Activated CD4-positive, alpha-beta T cell treated with anti-CD3 and anti-CD28 coated beads, Interleukin-2, amount 10 ng/mL, durations not matched to agents 24 days and 14 days (primary cell): ENCODE data around the gene PLCL1. TPM values are rescaled to one million over a fixed set of nuclear protein-coding genes. Genes with fewer than 3 reads are reported as not detected.

ENCODE experiments used
- DNase-seq: peaks from one replicate; pipeline ENCODE4 v3.0.0; 2022
- H3K27ac Mint-ChIP-seq: one replicate; pipeline ENCODE4 v1.8.0; 2022; ENCODE audit warnings: mild to moderate bottlenecking, mixed read lengths
- H3K27me3 Mint-ChIP-seq: one replicate; pipeline ENCODE4 v1.8.0; 2022; ENCODE audit warnings: mixed read lengths
- H3K36me3 Mint-ChIP-seq: one replicate; pipeline ENCODE4 v1.8.0; 2022; ENCODE audit warnings: low read depth, mild to moderate bottlenecking, mixed read lengths
- H3K4me1 Mint-ChIP-seq: one replicate; pipeline ENCODE4 v1.8.0; 2021; ENCODE audit warnings: mixed read lengths
- H3K4me3 Mint-ChIP-seq: one replicate; pipeline ENCODE4 v1.8.0; 2022; ENCODE audit warnings: mild to moderate bottlenecking, moderate library complexity, mixed read lengths
- H3K9me3 Mint-ChIP-seq: one replicate; pipeline ENCODE4 v1.8.0; 2021; ENCODE audit warnings: mixed read lengths
- intact Hi-C: fragments of 100-400 bp; cut with micrococcal nuclease; formaldehyde crosslinking; loops from one replicate; pipeline ENCODE4 v1.15.1; 2023
- total RNA-seq: library from RNA; stranded (reverse); gene quantifications from 2 replicates; pipeline ENCODE4 v1.2.3, GENCODE V29; 2022

Gene PLCL1
- total RNA-seq, 1 donor from 2014 or later, result 0.63 TPM

DNA sequence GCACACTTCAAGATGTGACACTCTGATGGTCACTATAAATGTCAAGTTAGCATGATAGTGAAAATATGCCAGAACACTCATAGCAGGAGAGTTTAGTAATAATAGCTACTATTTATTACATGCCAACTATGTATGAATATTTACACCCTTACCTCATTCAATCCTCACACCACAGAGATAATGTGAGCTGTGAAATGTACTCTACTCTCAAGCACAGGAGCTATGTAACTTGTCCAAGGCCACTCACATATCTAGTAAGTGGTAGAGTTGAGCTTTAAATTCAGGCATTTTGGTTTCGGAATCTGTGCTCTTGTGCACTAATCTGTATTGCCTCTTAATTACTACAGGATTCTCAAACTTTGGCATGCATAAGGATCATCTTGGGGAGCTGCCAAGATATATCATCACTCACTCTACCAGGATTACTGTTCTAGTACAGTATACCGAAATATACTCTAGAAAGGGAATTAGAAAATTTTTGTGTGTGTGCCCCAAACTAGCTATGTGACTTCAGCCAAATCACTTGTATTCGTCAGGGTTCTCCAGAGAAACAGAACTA lies 154.3 kb downstream of the PLCL1 start:
- Mint-ChIP-seq H3K9me3 (peaks cover 6% of the 10 kb centered on the region), H3K4me3 (no peak overlapping the region), H3K4me1 (peaks cover 6% of the 10 kb centered on the region), H3K27me3 (no peaks in the 10 kb centered on the region), H3K27ac (no peak overlapping the region), H3K36me3 (no peaks in the 10 kb centered on the region)
- no peak for DNase-seq
- intact Hi-C loops, result no loop called here

DNA sequence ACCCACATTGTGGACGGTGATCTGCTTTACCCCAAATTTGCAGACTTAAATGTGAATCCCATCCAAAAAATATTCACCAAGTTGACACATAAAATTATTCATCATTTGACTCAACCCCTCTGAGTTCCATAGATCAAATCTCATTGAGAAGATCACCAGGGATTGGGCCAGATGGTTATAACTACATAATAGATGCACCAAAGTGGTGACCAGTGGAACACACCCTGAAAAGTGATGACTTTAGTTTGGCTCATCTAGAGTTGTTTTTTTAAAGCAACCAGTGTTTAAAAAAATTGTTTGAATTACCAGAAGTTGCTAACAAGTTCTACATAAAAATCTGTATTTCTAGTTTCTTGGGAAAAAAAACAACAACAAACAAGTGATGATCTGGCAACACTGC lies 155.0 kb downstream of the PLCL1 start:
- Mint-ChIP-seq H3K27ac (no peak overlapping the region), H3K36me3 (no peaks in the 10 kb centered on the region), H3K4me1 (peaks cover 2% of the 10 kb centered on the region), H3K9me3 (peaks cover 6% of the 10 kb centered on the region), H3K27me3 (no peaks in the 10 kb centered on the region), H3K4me3 (no peak overlapping the region)
- intact Hi-C loops, result no loop called here
- DNase-seq, result no peak

GRCh38 chr2:197960786-197961185 lies 156.4 kb downstream of the PLCL1 start:
- intact Hi-C loops, result no loop called here
- Mint-ChIP-seq H3K27ac (no peak overlapping the region), H3K36me3 (peaks cover 5% of the 10 kb centered on the region), H3K4me3 (no peak overlapping the region), H3K9me3 (peaks cover 18% of the 10 kb centered on the region), H3K4me1 (no peaks in the 10 kb centered on the region), H3K27me3 (no peaks in the 10 kb centered on the region)
- no peak for DNase-seq

DNA sequence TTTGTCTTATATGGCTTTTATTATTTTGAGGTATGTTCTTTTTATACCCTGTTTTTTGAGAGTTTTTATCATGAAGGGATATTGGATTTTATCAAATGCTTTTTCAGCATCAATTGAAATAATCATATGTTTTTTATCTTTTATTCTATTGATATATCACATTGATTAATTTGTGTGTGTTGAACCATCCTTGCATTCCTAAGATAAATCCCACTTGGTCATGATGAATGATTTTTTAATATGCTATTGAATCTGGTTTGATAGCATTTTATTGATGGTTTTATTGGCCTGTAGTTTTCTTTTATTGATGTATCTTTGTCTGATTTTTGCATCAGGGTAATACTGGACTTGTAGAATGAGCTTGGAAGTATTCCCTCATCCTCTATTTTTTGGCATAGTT lies 160.3 kb downstream of the PLCL1 start:
- intact Hi-C loops, result loop anchor here (5.0 kb wide), 1 partner anchor 43 kb away; no protein-coding TSS in a partner anchor
- H3K4me1 Mint-ChIP-seq, result peaks cover 5% of the 10 kb centered on the region
- peaks cover 5% of the 10 kb centered on the region for H3K36me3 Mint-ChIP-seq
- no peak overlapping the region for H3K4me3 Mint-ChIP-seq
- H3K27ac Mint-ChIP-seq, result no peak overlapping the region
- H3K27me3 Mint-ChIP-seq, result no peaks in the 10 kb centered on the region
- DNase-seq, result no peak
- H3K9me3 Mint-ChIP-seq, result peaks cover 15% of the 10 kb centered on the region

DNA sequence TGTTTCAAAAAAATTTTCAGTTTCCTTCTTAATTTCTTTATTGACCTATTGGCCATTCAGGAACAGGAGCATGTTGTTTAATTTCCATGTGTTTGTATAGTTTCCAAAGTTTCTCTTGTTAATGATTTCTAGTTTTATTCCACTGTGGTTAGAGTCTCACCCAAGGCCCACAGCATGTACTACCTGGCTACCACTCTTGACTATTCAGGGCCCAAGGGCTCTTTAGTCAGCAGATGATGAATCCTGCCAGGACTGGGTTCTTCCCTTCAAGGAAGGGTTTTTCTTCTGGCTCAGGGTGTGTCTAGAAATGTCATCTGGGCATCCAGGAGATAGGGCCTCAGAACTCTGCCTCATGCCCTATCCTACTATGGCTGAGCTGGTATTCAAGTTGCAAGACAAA lies 161.4 kb downstream of the PLCL1 start:
- Mint-ChIP-seq H3K4me3 (no peak overlapping the region), H3K27me3 (no peaks in the 10 kb centered on the region), H3K27ac (no peak overlapping the region), H3K36me3 (peaks cover 5% of the 10 kb centered on the region), H3K9me3 (peaks cover 15% of the 10 kb centered on the region), H3K4me1 (peaks cover 6% of the 10 kb centered on the region)
- DNase-seq, result no peak
- intact Hi-C loops, result loop anchor here (5.0 kb wide), 1 partner anchor 42 kb away; no protein-coding TSS in a partner anchor

DNA sequence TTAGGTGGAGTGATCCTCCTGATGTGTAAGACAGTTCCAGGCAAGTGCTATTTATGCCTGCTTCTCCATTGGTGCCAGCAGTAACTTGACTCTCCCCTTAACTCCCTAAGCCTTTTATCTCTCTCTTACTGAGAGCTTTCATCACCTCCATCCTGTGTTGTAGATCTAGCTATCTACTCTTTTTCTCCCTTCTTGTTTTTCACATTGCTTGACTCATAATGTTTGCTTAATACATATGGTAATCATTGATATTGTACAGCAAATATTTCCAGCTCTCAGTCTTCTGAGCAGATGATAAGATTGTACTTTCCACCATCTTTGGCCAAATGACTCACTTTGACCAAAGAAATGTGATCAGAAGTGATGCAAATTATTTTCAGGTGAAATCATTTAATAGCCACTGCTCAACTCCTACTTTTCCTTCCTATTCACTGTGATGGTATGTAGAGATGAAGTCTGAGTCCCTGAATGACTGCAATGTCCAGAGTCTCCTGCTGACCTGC lies 165.0 kb downstream of the PLCL1 start:
- intact Hi-C loops, result loop anchor here (5.0 kb wide), 1 partner anchor 38 kb away; no protein-coding TSS in a partner anchor
- Mint-ChIP-seq H3K4me1 (peaks cover 6% of the 10 kb centered on the region), H3K4me3 (no peak overlapping the region), H3K9me3 (peaks cover 14% of the 10 kb centered on the region), H3K27ac (no peak overlapping the region), H3K36me3 (peaks cover 5% of the 10 kb centered on the region), H3K27me3 (no peaks in the 10 kb centered on the region)
- DNase-seq, result no peak

DNA sequence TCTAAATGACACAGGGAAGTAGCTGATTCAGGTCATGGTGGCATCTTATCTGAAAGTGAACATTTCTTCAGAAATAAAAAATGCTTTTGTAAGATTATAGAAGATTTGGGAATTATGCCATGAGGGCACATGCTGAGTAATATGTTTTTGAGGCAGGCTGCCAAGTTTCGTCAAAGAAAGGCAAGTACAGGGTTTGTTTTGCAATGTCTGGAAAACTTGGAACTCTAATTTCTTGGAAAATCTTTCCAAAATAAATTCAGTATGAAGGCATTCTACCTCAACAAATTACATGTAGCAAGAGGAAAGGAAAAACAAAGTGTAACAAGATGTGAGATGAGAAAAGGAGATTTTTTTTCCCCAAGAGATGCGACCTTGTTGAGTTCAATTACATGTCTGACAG lies 167.7 kb downstream of the PLCL1 start:
- Mint-ChIP-seq H3K36me3 (no peaks in the 10 kb centered on the region), H3K27me3 (no peaks in the 10 kb centered on the region), H3K4me1 (peaks cover 6% of the 10 kb centered on the region), H3K27ac (no peak overlapping the region), H3K9me3 (peaks cover 7% of the 10 kb centered on the region), H3K4me3 (no peak overlapping the region)
- no peak for DNase-seq
- intact Hi-C loops, result no loop called here

- Mint-ChIP-seq H3K27me3 (no peaks in the 10 kb centered on the region), H3K9me3 (peaks cover 7% of the 10 kb centered on the region), H3K27ac (no peak overlapping the region), H3K36me3 (no peaks in the 10 kb centered on the region), H3K4me3 (no peak overlapping the region), H3K4me1 (peaks cover 6% of the 10 kb centered on the region)
- intact Hi-C loops, result no loop called here
- DNase-seq, result no peak
Measured at GRCh38 chr2:197972587-197972986, 168.2 kb downstream of the PLCL1 start.

- H3K27ac Mint-ChIP-seq, result no peak overlapping the region
- H3K36me3 Mint-ChIP-seq, result no peaks in the 10 kb centered on the region
- H3K4me3 Mint-ChIP-seq, result no peak overlapping the region
- no peaks in the 10 kb centered on the region for H3K27me3 Mint-ChIP-seq
- H3K4me1 Mint-ChIP-seq, result peaks cover 6% of the 10 kb centered on the region
- no peak for DNase-seq
- H3K9me3 Mint-ChIP-seq, result peaks cover 5% of the 10 kb centered on the region
- intact Hi-C loops, result no loop called here
Measured at GRCh38 chr2:197973772-197974171, 169.4 kb downstream of the PLCL1 start.

DNA sequence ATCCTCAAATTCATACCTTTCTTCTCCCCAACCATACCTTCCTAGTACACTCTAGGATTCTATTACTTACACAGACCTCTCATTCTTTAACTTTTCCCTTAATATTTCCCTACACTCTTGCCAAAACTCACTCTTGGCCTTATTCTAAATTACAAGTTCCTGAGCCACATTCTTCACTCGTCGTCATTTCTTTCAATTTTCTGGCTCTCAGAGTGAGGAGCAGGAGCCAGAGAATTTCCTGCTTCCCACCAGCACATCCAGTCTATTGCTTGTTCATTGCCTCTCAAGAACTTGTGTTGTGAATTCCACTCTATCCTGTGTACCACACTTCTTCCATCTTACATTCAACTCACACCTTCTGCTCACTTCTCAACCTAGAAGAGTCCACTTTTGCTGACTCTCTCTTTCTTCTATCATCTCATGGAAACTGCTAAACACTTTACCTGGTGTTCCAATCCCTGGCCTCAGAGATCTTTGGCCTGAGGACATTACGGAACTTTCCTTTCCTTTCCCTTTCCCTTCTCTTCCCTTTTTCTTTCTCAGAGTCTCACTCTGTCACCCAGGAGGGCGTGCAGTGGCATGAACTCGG lies 171.6 kb downstream of the PLCL1 start:
- no peaks in the 10 kb centered on the region for H3K27me3 Mint-ChIP-seq
- peaks cover 5% of the 10 kb centered on the region for H3K9me3 Mint-ChIP-seq
- no peak overlapping the region for H3K27ac Mint-ChIP-seq
- H3K4me3 Mint-ChIP-seq, result no peak overlapping the region
- H3K36me3 Mint-ChIP-seq, result no peaks in the 10 kb centered on the region
- H3K4me1 Mint-ChIP-seq, result no peaks in the 10 kb centered on the region
- DNase-seq, result no peak
- intact Hi-C loops, result no loop called here

DNA sequence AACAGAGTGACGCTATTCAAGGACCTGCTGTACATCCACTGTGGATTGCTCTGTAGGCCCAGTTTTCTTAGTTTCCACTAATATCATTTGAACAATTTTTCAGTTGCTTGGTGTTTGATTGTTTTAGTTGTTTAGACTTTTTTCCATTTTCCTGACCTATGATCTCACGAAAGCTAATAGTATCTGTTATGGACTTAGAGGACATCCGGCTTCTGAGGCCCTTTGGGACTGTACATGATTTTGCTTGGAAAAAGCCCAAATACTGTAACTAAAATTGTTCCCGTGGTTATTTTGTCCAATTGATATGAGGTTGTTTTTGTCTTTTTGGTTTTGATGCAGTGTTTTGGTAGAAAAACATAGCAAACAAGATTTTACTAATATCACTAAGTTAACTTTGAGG lies 174.6 kb downstream of the PLCL1 start:
- Mint-ChIP-seq H3K4me1 (no peaks in the 10 kb centered on the region), H3K27ac (no peak overlapping the region), H3K27me3 (no peaks in the 10 kb centered on the region), H3K4me3 (no peak overlapping the region), H3K36me3 (no peaks in the 10 kb centered on the region), H3K9me3 (peaks cover 5% of the 10 kb centered on the region)
- no peak for DNase-seq
- intact Hi-C loops, result no loop called here

GRCh38 chr2:197982565-197982964 lies 178.2 kb downstream of the PLCL1 start:
- Mint-ChIP-seq H3K9me3 (no peaks in the 10 kb centered on the region), H3K27ac (no peak overlapping the region), H3K4me3 (no peak overlapping the region), H3K27me3 (no peaks in the 10 kb centered on the region), H3K36me3 (no peaks in the 10 kb centered on the region), H3K4me1 (no peaks in the 10 kb centered on the region)
- intact Hi-C loops, result no loop called here
- DNase-seq, result no peak

- Mint-ChIP-seq H3K4me3 (no peak overlapping the region), H3K36me3 (no peaks in the 10 kb centered on the region), H3K4me1 (no peaks in the 10 kb centered on the region), H3K9me3 (peaks cover 10% of the 10 kb centered on the region), H3K27me3 (no peaks in the 10 kb centered on the region), H3K27ac (no peak overlapping the region)
- intact Hi-C loops, result no loop called here
- DNase-seq, result peak; percentile 28
Measured at GRCh38 chr2:197985029-197985638, 180.7 kb downstream of the PLCL1 start.

- Mint-ChIP-seq H3K9me3 (peaks cover 15% of the 10 kb centered on the region), H3K27me3 (no peaks in the 10 kb centered on the region), H3K27ac (no peak overlapping the region), H3K4me1 (no peaks in the 10 kb centered on the region), H3K4me3 (no peak overlapping the region), H3K36me3 (no peaks in the 10 kb centered on the region)
- intact Hi-C loops, result no loop called here
- no peak for DNase-seq
Measured at GRCh38 chr2:197986977-197987376, 182.6 kb downstream of the PLCL1 start.
